ENCODE results near the gene CABP2.

- TF ChIP-seq, protein P1, sequence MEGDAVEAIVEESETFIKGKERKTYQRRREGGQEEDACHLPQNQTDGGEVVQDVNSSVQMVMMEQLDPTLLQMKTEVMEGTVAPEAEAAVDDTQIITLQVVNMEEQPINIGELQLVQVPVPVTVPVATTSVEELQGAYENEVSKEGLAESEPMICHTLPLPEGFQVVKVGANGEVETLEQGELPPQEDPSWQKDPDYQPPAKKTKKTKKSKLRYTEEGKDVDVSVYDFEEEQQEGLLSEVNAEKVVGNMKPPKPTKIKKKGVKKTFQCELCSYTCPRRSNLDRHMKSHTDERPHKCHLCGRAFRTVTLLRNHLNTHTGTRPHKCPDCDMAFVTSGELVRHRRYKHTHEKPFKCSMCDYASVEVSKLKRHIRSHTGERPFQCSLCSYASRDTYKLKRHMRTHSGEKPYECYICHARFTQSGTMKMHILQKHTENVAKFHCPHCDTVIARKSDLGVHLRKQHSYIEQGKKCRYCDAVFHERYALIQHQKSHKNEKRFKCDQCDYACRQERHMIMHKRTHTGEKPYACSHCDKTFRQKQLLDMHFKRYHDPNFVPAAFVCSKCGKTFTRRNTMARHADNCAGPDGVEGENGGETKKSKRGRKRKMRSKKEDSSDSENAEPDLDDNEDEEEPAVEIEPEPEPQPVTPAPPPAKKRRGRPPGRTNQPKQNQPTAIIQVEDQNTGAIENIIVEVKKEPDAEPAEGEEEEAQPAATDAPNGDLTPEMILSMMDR (conservative IDR thresholded peaks at IDR 0.05; ENCODE audit: low read depth, low read length) = no peak
- TF ChIP-seq EZH2 (IDR thresholded peaks at IDR 0.05; ENCODE audit: borderline replicate concordance, low read depth, low read length, poor library complexity, severe bottlenecking) = no peak
Measured at GRCh38 chr11:67501854-67502253, 21.4 kb downstream of the CABP2 start.
